Stimulated activated CD4-positive, alpha-beta T cell treated with anti-CD3 and anti-CD28 coated beads, Interleukin-2, amount 100 ng/mL, for 4 hours (primary cell): ENCODE measurements around the gene RNF130.
"Not testable (repeated sequence)": the region's sequence is repeated elsewhere in the genome, so short reads cannot be mapped to it uniquely, and the experiment has no call there.

Experiments
- DNase-seq: peaks from one replicate; pipeline ENCODE4 v3.0.0-alpha.2; 2020; ENCODE audit warnings: low read depth

The RNF130 gene

GRCh38 chr5:180102636-180103035, 31.1 kb upstream of the RNF130 start:
- no peak for DNase-seq

GRCh38 chr5:180101451-180102105, 30.0 kb upstream of the RNF130 start:
- DNase-seq = no peak

DNA sequence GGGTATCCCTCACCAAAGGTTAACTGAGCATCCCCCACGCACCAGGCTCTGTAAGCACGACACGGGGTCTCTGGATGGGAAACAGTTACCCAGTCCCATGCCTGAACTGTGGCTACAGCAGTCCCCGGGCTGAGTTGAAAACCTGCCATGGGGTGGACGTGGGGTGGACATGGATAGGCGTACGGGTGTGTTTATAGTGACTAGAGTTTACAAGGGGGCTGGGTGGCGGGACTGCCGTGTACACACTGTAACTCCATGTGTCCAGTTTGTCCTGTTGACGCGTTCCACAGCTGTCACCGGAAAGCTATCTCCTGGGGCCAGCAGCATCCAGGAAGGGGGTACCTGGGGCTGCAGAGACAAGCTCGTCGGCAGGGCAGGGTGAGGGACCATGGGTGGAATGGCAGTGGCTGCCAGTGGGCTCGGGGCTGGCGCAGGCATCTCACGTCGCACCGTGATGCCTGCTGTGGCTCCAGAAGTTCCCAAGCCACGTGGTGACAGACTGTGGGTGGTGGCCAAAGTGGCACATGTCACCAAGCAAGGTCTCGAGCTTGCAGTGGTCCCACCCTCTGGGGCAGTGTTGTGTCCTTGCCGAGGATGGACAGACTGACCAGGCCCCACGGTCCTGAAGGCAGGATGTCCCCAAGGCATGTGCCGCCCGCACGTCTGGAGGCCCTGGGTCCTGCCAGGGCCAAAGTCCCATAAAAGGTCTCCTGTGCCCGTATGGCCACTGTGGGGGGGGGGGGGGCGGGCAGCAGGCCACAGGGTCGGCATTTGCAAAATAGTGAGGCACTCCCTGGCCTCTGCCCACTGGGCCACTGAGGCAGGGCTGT, 29.3 kb upstream of the RNF130 start:
- DNase-seq = no peak

- no peak for DNase-seq
These were observed 28.4 kb upstream of the RNF130 start for GRCh38 chr5:180099733-180100611.

- no peak for DNase-seq
These were observed 27.6 kb upstream of the RNF130 start for GRCh38 chr5:180098991-180099732.

- no peak for DNase-seq
These were observed 27.0 kb upstream of the RNF130 start for GRCh38 chr5:180098526-180098925.

- DNase-seq = no peak
These were observed 26.4 kb upstream of the RNF130 start for GRCh38 chr5:180097926-180098325.

GRCh38 chr5:180097163-180097894, 25.8 kb upstream of the RNF130 start:
- DNase-seq = no peak

DNA sequence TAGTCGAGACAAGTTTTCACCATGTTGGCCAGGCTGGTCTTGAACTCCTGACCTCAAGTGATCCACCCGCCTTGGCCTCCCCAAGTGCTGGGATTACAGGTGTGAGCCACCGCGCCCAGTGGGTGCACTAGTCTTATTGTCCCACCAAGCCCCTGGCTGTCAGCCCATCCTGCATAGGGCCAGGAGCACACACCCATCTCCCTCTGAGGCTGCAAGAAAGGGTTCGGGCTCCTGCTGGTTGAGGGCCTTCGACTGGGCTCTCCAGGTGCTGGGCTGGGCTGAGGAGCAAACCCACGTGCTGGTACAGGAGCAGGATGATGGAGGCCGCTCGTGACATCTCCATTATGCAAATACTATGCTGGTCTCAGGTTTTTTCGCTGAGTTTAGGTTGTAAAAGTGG, 25.1 kb upstream of the RNF130 start:
- no peak for DNase-seq

DNA sequence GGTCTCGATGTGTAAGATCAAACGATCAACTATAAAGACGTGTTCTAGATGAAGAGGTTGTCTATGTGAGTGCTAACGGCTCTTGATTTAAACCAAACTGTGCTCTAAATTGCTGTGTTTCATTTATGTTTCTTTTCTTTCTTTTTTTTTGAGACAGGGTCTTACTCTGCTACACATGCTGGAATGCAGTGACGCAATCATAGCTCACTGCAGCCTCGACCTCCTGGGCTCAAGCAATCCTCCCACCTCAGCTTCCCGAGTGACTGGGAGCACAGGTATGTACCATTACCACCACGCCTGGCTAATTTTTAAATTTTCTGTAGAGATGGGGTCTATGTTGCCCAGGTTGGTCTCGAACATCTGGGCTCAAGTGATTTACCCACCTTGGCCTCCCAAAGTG, 24.0 kb upstream of the RNF130 start:
- no peak for DNase-seq

DNA sequence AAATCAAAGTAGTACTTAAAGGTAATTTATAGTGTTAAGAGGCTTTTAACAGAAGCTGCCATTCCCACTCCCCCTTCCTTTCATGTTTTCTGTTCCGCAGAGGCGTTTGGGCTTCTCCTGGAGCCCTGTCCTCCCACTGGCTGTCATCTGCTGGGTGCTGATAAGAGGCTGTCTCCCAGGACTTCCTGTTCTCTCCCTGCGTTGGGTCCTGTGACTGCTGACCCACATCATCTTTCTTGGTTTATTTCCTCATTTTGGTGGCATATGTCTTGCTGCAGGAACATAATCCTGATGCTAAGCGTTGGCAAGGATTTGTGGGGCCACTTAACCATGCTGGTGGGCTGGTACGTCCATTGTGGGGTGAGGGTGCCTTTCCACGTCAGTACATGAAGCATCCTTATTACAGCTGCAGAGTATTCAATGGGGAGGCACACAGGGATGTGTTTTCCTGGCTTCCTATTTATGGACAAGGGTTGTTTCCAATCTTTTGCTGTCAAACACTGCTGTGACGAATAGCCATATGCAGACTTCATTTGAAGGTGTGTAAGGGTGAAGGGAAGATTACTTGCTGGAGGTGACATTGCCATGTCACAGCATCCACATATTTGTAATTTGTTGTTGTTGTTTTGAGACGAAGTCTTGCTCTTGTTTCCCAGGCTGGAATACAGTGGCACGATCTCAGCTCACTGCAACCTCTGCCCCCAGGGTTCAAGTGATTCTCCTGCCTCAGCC, 22.3 kb upstream of the RNF130 start:
- DNase-seq = no peak

- no peak for DNase-seq
These were observed 21.7 kb upstream of the RNF130 start for GRCh38 chr5:180093241-180093640.

GRCh38 chr5:180090769-180091546, 19.4 kb upstream of the RNF130 start:
- DNase-seq = no peak

- DNase-seq = peak; percentile 63
These were observed 18.7 kb upstream of the RNF130 start for GRCh38 chr5:180090098-180090768.

DNA sequence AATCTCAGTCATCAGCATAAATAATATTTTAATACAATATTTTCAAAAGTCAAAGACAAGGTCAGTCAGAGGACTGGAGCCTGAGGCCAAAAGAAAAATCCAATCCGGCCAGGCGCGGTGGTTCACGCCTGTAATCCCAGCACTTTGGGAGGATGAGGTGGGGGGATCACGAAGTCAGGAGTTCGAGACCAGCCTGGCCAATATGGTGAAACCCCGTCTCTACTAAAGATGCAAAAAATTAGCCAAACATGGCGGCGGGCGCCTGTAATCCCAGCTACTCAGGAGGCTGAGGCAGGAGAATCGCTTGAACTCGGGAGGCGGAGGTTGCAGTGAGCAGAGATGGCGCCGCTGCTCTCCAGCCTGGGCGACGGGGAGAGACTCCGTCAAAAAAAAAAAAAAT, 18.1 kb upstream of the RNF130 start:
- DNase-seq = not testable (repeated sequence)

- DNase-seq = no peak
These were observed 17.0 kb upstream of the RNF130 start for GRCh38 chr5:180088561-180088960.

DNA sequence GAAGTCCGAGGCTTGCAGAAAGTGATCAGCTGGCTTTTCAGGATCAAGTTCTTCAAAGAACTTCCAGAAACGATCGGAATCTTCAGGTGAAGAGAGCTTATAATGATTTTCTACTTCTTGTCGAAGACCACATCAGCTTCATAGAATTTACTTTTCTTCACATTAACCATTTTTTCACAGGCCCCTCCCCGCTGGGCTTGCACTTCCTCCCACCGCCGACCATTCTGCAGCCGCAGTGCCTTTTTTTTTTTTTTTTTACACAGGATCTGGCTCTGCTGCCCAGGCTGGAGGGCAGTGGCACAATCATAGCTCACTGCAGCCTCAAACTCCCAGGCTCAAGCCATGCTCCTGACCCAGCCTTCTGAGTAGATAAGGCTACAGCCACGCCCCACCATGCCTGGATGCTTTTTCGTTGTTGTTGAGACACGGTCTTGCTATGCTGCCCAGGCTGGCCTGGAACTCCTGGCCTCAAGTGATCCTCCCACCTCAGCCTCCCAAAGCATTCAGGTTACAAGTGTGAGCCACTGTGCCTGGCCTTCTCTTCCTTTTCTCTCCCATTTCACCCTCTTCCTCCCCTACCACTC, 15.3 kb upstream of the RNF130 start:
- no peak for DNase-seq

GRCh38 chr5:180085837-180086236, 14.3 kb upstream of the RNF130 start:
- no peak for DNase-seq
